Neural cell (in vitro differentiated cells): ENCODE results near the gene KIAA0586. TPM values are rescaled to one million over a fixed set of nuclear protein-coding genes. Genes with fewer than 3 reads are reported as not detected.

Source experiments
- H2AFZ ChIP-seq: fragments of 200-600, 300-800 bp; sonication (generic), shearing (Covaris generic); 2 replicates; pipeline ENCODE4 v1.6.0; 2014; ENCODE audit warnings: low read depth, mild to moderate bottlenecking, antibody characterized with exemption, low read length, moderate library complexity
- H3F3A ChIP-seq: fragments of 200-600 bp; shearing (Covaris generic); 2 replicates; pipeline ENCODE4 v1.6.1; 2016; ENCODE audit warnings: mild to moderate bottlenecking, moderate library complexity, mixed read lengths, antibody characterized with exemption, low read length; ENCODE audit not compliant: insufficient read depth, poor library complexity, severe bottlenecking
- H3K27ac ChIP-seq: fragments of 200-600, 300-800 bp; sonication (generic), shearing (Covaris generic); 2 replicates; pipeline ENCODE4 v1.5.1; 2014; ENCODE audit warnings: mild to moderate bottlenecking, low read length, moderate library complexity
- H3K27me3 ChIP-seq: fragments of 300-800, 200-600 bp; sonication (generic), shearing (Covaris generic); 2 replicates; pipeline ENCODE4 v1.6.0; 2014; ENCODE audit warnings: mild to moderate bottlenecking, low read depth, low read length, moderate library complexity; ENCODE audit not compliant: insufficient read depth
- H3K36me3 ChIP-seq: fragments of 300-800, 200-600 bp; sonication (generic), shearing (Covaris generic); 2 replicates; pipeline ENCODE4 v1.5.1; 2014; ENCODE audit warnings: mild to moderate bottlenecking, antibody characterized with exemption, low read length, moderate library complexity; ENCODE audit not compliant: insufficient read depth
- H3K4me2 ChIP-seq: fragments of 300-800, 200-600 bp; sonication (generic), shearing (Covaris generic); 2 replicates; pipeline ENCODE4 v1.6.0; 2014; ENCODE audit warnings: mild to moderate bottlenecking, low read length
- H3K4me3 ChIP-seq: fragments of 300-800, 200-600 bp; sonication (generic), shearing (Covaris generic); 2 replicates; pipeline ENCODE4 v1.5.1; 2014; ENCODE audit warnings: mild to moderate bottlenecking, low read length, moderate library complexity
- H3K79me2 ChIP-seq: fragments of 200-600 bp; shearing (Covaris generic); replicated peaks from 2 replicates; pipeline ENCODE4 v1.6.0; 2014; ENCODE audit warnings: mild to moderate bottlenecking, low read length, moderate library complexity; ENCODE audit not compliant: insufficient read depth
- H3K9ac ChIP-seq: fragments of 300-800, 200-600 bp; sonication (generic), shearing (Covaris generic); 2 replicates; pipeline ENCODE4 v1.6.1; 2016; ENCODE audit warnings: mild to moderate bottlenecking, low read length, mixed read lengths
- H3K9me2 ChIP-seq: fragments of 200-600 bp; shearing (Covaris generic); 2 replicates; pipeline ENCODE4 v1.6.1; 2016; ENCODE audit warnings: mild to moderate bottlenecking, low read length, mixed read lengths; ENCODE audit not compliant: insufficient read depth
- H3K9me3 ChIP-seq: fragments of 200-600, 300-800 bp; sonication (generic), shearing (Covaris generic); 2 replicates; pipeline ENCODE4 v1.6.1; 2016; ENCODE audit warnings: mild to moderate bottlenecking, mixed run types, low read length, moderate library complexity, mixed read lengths
- H4K20me1 ChIP-seq: fragments of 200-600 bp; shearing (Covaris generic); 2 replicates; pipeline ENCODE4 v1.6.1; 2016; ENCODE audit warnings: mild to moderate bottlenecking, mixed run types; ENCODE audit not compliant: insufficient read depth
- EP300 ChIP-seq: fragments of 450-650 bp; conservative IDR thresholded peaks from 2 replicates; pipeline ENCODE4 v1.6.1; 2014; ENCODE audit warnings: antibody characterized with exemption, mild to moderate bottlenecking, moderate library complexity; ENCODE audit not compliant: poor library complexity, severe bottlenecking
- EZH2 ChIP-seq: fragments of 200-600, 300-800 bp; shearing (Covaris generic), sonication (generic); IDR thresholded peaks from 2 replicates; pipeline ENCODE4 v1.6.1; 2014; ENCODE audit warnings: antibody characterized with exemption, low read length, borderline replicate concordance, mild to moderate bottlenecking; ENCODE audit not compliant: insufficient read depth, poor library complexity, severe bottlenecking
- MXI1 ChIP-seq: fragments of 450-650 bp; conservative IDR thresholded peaks from 2 replicates; pipeline ENCODE4 v1.6.1; 2014; ENCODE audit warnings: antibody characterized with exemption, mild to moderate bottlenecking; ENCODE audit not compliant: poor library complexity, severe bottlenecking
- POLR2AphosphoS5 ChIP-seq: IDR thresholded peaks from 2 replicates; pipeline ENCODE4 v1.6.1; 2012
- RAD21 ChIP-seq: fragments of 450-650 bp; conservative IDR thresholded peaks from 2 replicates; pipeline ENCODE4 v1.6.1; 2014; ENCODE audit warnings: antibody characterized with exemption, mild to moderate bottlenecking, moderate library complexity
- SMC3 ChIP-seq: fragments of 450-650 bp; conservative IDR thresholded peaks from 2 replicates; pipeline ENCODE4 v1.6.1; 2014; ENCODE audit warnings: antibody characterized with exemption, mild to moderate bottlenecking, moderate library complexity; ENCODE audit not compliant: poor library complexity
- TAF1 ChIP-seq: IDR thresholded peaks from 2 replicates; pipeline ENCODE4 v1.6.1; 2012; ENCODE audit warnings: low read depth
- polyA plus RNA-seq: library from polyadenylated mRNA; depleted of rRNA; stranded (reverse); fragments of >200 nt; gene quantifications from 2 replicates; pipeline ENCODE4 v1.2.3, GENCODE V29; 2014
- TF ChIP-seq, protein P1 (sequence below): IDR thresholded peaks from 2 replicates; pipeline ENCODE4 v1.6.1; 2012; ENCODE audit warnings: borderline replicate concordance
- TF ChIP-seq, protein P2 (sequence below): fragments of 450-650 bp; IDR thresholded peaks from 2 replicates; pipeline ENCODE4 v1.5.1; 2014; ENCODE audit warnings: antibody characterized with exemption, mild to moderate bottlenecking, moderate library complexity; ENCODE audit not compliant: poor library complexity, severe bottlenecking

The KIAA0586 gene
- polyA plus RNA-seq, 1 donor from 2014 or later: 8.0 TPM

DNA sequence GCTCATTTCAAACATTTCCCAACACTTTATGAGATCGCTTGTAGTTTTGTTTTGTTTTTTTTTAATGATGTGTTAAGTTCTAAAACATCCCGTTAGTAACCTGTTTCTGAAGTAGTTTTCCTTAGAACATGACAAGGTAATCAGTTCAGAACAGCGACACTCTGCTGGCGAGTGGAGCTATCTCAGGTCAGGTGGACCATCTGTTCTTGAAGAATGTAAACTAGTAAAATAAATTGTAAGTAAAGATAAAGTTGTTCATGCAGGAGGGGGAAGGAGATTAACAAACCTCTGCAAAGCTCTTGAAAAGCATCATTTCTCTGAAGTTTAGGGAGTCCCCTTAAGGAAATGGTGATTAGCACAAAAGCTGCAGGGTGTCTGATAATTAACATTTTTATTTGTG lies 138.3 kb downstream of the KIAA0586 start:
- no peaks in the 10 kb centered on the region for H3F3A ChIP-seq
- H3K9ac ChIP-seq: no peak overlapping the region
- no peak overlapping the region for H3K4me2 ChIP-seq
- no peaks in the 10 kb centered on the region for H3K79me2 ChIP-seq
- no peaks in the 10 kb centered on the region for H3K36me3 ChIP-seq
- H3K9me3 ChIP-seq: no peaks in the 10 kb centered on the region
- no peak overlapping the region for H3K4me3 ChIP-seq
- no peak overlapping the region for H2AFZ ChIP-seq
- no peak overlapping the region for H3K27ac ChIP-seq
- H3K27me3 ChIP-seq: no peaks in the 10 kb centered on the region
- no peaks in the 10 kb centered on the region for H3K9me2 ChIP-seq
- no peaks in the 10 kb centered on the region for H4K20me1 ChIP-seq
- TF ChIP-seq POLR2AphosphoS5 (no peak), EP300 (no peak), EZH2 (no peak), RAD21 (no peak), TAF1 (no peak), MXI1 (no peak), SMC3 (no peak)
- TF ChIP-seq, protein P1, sequence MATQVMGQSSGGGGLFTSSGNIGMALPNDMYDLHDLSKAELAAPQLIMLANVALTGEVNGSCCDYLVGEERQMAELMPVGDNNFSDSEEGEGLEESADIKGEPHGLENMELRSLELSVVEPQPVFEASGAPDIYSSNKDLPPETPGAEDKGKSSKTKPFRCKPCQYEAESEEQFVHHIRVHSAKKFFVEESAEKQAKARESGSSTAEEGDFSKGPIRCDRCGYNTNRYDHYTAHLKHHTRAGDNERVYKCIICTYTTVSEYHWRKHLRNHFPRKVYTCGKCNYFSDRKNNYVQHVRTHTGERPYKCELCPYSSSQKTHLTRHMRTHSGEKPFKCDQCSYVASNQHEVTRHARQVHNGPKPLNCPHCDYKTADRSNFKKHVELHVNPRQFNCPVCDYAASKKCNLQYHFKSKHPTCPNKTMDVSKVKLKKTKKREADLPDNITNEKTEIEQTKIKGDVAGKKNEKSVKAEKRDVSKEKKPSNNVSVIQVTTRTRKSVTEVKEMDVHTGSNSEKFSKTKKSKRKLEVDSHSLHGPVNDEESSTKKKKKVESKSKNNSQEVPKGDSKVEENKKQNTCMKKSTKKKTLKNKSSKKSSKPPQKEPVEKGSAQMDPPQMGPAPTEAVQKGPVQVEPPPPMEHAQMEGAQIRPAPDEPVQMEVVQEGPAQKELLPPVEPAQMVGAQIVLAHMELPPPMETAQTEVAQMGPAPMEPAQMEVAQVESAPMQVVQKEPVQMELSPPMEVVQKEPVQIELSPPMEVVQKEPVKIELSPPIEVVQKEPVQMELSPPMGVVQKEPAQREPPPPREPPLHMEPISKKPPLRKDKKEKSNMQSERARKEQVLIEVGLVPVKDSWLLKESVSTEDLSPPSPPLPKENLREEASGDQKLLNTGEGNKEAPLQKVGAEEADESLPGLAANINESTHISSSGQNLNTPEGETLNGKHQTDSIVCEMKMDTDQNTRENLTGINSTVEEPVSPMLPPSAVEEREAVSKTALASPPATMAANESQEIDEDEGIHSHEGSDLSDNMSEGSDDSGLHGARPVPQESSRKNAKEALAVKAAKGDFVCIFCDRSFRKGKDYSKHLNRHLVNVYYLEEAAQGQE: no peak
- TF ChIP-seq, protein P2, sequence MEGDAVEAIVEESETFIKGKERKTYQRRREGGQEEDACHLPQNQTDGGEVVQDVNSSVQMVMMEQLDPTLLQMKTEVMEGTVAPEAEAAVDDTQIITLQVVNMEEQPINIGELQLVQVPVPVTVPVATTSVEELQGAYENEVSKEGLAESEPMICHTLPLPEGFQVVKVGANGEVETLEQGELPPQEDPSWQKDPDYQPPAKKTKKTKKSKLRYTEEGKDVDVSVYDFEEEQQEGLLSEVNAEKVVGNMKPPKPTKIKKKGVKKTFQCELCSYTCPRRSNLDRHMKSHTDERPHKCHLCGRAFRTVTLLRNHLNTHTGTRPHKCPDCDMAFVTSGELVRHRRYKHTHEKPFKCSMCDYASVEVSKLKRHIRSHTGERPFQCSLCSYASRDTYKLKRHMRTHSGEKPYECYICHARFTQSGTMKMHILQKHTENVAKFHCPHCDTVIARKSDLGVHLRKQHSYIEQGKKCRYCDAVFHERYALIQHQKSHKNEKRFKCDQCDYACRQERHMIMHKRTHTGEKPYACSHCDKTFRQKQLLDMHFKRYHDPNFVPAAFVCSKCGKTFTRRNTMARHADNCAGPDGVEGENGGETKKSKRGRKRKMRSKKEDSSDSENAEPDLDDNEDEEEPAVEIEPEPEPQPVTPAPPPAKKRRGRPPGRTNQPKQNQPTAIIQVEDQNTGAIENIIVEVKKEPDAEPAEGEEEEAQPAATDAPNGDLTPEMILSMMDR: no peak

DNA sequence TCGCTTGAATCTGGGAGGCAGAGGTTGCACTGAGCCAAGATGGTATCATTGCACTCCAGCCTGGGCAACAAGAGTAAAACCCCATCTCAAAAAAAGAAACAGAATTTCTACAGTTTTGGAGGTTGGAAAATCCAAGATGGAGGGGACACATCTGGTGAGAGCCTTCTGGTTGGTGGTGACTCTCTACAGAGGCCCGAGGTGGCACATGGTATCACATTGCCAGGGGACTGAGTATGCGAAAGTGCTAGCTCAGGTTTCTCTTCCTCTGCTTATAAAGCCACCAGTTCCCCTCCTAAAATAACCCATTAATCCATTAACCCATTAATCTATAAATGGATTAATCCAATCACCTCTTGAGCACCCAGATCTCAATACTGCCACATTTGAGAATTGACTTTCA lies 139.5 kb downstream of the KIAA0586 start:
- H3K9me2 ChIP-seq: no peaks in the 10 kb centered on the region
- no peak overlapping the region for H3K9ac ChIP-seq
- H3K36me3 ChIP-seq: no peaks in the 10 kb centered on the region
- H3F3A ChIP-seq: no peaks in the 10 kb centered on the region
- no peaks in the 10 kb centered on the region for H3K27me3 ChIP-seq
- no peak overlapping the region for H3K4me2 ChIP-seq
- no peak overlapping the region for H3K27ac ChIP-seq
- H3K4me3 ChIP-seq: no peak overlapping the region
- H4K20me1 ChIP-seq: no peaks in the 10 kb centered on the region
- no peak for TF ChIP-seq EP300
- TF ChIP-seq, protein P1: no peak
- TF ChIP-seq TAF1: no peak
- H2AFZ ChIP-seq: no peak overlapping the region
- H3K79me2 ChIP-seq: no peaks in the 10 kb centered on the region
- H3K9me3 ChIP-seq: no peaks in the 10 kb centered on the region
